NCI-H2171 (cell line): Measurements from ENCODE around the gene DNAH9.
A peak's percentile ranks its signal among the peaks of the same experiment; 100 is the strongest.

Experiments used
- DNase-seq: peaks from one replicate; lab custom pipeline; 2025; lab: John Stamatoyannopoulos, UW

Gene DNAH9, protein sequence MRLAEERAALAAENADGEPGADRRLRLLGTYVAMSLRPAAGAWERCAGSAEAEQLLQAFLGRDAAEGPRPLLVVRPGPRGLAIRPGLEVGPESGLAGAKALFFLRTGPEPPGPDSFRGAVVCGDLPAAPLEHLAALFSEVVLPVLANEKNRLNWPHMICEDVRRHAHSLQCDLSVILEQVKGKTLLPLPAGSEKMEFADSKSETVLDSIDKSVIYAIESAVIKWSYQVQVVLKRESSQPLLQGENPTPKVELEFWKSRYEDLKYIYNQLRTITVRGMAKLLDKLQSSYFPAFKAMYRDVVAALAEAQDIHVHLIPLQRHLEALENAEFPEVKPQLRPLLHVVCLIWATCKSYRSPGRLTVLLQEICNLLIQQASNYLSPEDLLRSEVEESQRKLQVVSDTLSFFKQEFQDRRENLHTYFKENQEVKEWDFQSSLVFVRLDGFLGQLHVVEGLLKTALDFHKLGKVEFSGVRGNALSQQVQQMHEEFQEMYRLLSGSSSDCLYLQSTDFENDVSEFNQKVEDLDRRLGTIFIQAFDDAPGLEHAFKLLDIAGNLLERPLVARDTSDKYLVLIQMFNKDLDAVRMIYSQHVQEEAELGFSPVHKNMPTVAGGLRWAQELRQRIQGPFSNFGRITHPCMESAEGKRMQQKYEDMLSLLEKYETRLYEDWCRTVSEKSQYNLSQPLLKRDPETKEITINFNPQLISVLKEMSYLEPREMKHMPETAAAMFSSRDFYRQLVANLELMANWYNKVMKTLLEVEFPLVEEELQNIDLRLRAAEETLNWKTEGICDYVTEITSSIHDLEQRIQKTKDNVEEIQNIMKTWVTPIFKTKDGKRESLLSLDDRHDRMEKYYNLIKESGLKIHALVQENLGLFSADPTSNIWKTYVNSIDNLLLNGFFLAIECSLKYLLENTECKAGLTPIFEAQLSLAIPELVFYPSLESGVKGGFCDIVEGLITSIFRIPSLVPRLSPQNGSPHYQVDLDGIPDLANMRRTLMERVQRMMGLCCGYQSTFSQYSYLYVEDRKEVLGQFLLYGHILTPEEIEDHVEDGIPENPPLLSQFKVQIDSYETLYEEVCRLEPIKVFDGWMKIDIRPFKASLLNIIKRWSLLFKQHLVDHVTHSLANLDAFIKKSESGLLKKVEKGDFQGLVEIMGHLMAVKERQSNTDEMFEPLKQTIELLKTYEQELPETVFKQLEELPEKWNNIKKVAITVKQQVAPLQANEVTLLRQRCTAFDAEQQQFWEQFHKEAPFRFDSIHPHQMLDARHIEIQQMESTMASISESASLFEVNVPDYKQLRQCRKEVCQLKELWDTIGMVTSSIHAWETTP (N-terminal part only)

DNA sequence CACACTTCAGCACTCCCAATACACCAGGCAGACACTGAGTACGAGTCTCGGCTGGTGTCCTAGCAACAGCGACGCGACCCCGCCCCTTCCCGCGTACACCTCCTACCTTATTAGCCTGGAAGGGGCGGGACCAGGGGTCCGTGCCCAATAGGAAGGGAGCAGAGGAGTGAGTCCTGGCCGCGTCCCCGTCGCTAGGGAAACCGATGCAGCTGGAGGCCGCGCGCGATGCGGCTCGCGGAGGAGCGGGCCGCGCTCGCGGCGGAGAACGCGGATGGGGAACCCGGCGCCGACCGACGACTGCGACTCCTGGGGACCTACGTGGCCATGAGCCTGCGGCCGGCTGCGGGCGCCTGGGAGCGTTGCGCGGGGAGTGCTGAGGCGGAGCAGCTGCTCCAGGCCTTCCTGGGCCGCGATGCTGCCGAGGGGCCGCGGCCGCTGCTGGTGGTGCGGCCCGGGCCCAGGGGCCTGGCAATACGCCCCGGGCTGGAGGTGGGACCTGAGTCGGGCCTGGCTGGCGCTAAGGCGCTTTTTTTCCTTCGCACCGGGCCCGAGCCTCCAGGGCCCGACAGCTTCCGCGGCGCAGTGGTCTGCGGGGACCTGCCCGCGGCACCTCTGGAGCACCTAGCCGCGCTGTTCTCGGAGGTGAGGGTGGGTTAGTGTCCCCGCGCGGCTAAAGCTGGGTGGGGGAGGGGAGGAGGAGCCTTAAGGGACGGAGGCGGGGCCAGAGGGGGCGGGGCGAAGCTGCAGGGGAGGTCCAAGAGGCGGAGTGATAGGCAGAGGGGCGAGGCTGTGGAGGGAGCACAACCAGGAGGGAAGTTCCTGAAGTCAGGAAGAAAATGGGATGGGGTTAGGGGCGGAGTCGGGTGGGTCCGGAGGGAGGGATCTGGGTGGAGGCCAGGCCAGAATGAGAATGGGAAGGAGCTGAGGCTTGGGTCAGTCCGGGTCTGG, at the start of gene DNAH9:
Gene DNAH9 (plus strand): TSS at position 197 of the 948 bp plus-strand sequence. CDS start 29 bp downstream, at position 226.
- DNase-seq: peak; percentile 73

DNA sequence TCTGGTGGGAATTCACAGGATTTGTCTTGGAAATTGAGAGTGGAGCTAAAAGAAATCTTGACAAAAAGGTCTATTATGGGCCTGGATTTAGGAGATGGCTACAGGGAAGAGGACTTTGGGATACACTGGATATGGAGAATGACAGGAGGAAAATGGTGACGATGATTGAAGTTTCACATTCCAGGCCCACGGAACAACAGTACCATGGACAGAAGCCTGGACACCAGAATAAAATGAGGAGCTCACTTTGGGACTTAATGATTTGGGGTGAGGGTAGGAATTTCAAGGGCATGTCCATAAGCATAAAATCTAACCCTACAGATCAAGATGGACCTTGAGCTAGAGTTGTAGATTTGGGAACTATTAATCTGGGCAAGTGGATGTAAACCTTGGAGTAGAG, 47.8 kb upstream of the DNAH9 start:
- DNase-seq: no peak

DNA sequence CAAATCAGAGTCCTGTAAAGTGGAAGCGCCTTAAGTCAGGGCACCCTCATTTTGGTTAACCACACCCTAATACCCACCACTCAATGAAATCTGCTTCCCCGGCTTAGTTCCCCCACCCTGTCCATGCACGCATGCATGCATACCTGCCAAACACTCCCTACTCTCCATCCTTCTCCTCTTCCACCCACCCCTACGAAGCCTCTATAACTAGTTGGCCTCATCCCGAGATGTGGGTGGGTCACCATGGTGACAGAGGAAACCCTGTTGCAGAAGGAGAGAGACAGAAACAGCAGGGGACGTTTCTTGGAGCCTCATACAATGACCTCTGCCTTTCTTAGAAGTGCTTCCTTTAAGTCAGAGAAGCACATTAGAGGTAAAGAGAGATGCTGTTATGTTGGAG, 46.8 kb upstream of the DNAH9 start:
- no peak for DNase-seq

DNA sequence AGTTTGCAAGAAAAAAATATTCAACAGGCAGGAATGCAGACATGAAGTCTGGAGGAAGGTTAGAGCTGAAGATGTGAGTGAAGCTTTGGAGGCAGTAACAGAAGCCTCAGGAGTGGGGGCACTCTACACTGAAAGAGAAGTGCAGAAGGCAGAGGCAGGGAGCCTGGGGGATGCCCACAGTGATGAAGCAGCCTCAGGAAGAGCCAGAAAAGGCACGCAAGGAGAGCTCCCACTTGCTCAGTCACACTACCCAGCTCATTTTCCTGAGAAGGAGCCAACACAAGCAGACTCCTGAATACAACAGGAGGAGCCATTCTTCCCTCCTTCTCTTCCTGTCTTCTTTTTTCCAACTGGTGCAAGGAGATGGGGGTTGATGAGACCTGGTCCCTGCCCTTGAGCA, 45.1 kb upstream of the DNAH9 start:
- no peak for DNase-seq

DNA sequence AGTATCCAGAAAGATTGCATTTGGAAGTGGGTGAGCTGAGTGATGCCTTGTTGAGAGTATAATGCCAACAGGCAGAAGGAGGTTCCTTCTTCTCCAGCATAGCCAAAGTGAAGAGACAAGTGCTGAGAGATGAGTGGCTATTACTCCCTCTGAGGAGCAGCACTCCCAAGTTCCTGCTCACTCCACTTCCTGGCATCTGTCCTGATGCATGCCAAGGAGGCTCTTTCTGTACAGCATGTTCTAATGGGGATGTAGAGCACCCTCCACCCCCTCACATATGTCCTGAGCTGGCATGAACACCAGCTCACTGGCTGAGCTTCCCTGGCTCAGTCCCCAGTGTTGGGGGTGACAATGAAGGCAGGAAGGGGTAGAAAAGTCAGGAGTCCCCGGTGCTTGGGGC, 44.2 kb upstream of the DNAH9 start:
- no peak for DNase-seq

DNA sequence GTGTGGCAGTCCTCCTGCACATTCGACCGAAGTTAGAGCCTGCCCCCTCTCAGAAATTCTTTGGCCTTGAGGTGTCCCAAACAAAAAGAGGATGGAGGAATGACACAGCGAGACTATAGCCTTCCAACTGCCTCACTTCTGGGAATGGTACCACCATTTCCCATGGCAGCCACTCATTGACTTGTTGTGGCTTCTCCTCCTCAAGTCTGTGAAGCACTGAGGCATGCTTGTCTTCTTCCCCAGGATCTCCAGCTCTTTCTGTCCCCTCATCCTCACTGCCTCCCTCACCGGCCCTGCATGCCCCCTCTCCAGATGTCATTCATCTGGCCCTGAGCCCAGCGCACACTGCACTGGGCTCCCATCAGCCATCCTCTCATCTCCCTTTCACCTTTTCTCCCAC, 43.7 kb upstream of the DNAH9 start:
- DNase-seq: no peak

DNA sequence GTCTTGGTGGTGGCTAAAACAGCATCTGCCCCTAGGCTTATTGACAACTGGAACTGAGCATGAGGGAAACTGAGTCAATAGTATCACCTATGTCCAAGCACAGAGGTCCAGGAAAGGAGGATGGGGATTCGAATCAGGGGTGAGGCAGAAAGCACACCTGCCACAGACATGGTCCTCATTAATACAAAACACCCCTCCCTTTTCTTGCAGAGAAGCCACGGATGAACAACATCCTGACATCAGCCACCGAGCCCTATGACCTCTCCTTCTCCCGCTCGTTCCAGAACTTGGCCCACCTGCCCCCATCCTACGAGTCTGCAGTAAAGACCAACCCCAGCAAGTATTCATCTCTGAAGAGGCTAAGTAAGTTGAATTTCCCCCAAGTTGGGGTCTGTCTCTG, 42.7 kb upstream of the DNAH9 start:
- no peak for DNase-seq

DNA sequence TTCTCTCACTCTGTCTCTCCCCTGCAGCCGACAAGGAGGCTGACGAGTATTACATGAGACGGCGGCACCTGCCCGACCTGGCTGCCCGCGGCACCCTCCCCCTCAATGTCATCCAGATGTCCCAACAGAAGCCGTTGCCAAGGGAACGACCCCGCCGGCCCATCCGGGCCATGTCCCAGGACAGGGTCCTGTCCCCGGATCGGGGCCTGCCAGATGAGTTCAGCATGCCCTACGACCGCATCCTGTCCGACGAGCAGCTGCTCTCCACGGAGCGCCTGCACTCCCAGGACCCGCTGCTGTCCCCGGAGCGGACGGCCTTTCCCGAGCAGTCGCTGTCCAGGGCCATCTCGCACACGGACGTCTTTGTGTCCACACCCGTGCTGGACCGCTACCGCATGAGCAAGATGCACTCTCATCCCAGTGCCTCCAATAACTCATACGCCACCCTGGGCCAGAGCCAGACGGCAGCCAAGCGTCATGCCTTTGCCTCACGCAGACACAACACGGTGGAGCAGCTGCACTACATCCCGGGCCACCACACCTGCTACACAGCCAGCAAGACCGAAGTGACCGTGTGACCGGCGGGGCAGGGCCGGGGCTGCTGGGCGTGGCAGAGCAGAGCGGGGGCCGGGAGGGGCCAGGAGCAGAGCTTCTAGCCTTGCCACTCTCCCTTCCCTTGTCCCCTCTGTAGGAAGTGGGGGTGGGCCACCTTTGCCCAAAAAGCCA, 40.4 kb upstream of the DNAH9 start:
- DNase-seq: no peak

DNA sequence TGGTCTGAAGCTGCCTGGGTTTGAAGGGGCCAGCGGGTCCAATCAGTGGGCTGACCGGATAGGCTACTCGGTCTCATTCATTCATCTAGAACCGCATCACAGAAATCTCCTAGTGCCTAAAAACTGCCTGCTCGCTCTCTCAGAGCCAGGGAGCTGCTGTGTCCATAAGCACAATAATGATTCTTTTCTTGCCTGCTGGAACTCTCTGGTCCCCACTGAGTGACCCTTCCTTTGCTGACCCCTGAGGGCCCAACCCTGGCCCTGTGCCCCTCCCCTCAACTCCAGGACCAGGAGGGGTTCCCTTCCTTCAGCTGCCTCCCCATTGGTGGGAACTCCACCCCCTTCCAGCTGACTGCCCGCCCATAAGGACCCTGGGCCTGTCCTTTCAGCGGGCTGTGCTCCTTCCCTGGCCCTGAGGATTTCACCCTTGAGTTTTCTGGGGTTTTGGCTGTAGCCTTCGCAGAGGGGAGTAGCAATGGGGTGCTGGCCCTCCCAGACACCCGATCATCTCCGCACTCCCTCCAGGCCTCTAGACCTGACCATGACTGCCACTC, 39.5 kb upstream of the DNAH9 start:
- no peak for DNase-seq

DNA sequence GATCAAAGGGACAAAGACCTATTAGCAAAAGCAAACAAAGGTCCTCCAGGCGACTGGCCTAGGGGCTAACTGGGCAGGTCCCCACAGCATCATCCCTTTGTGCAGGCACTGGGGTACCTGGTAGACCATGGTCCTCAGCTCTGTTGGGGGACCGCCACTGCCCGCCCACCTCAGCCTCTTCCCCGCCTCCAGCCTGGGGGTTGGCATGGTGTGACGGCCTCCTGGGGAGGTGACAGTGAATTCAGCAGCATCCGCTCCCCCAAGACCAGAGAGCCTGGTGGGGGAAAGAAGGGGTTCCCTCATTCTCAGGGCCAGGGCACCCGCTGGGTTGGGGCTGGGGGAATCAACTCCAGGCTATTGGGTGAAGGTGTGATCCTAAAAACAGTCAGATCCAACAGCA, 38.7 kb upstream of the DNAH9 start:
- DNase-seq: no peak

DNA sequence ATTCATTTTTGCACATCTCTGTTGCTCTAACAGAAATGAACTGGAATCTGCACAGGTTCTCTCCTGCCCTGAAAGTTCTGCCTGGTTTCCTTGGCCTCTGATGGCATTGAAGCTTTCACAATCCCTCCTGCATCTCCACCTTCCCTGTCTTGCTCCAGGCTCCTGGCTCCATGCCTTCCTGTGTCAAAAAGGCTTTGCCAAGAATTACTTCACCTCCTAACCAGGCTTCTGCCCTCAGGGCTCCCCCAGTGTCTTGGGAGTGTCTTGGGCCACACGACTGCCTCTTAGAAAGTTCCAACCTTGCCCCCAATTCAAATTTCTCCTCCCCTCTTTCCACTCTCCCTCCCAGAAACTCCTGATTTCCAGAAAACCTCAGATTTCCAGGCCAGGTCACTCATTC, 37.0 kb upstream of the DNAH9 start:
- no peak for DNase-seq

DNA sequence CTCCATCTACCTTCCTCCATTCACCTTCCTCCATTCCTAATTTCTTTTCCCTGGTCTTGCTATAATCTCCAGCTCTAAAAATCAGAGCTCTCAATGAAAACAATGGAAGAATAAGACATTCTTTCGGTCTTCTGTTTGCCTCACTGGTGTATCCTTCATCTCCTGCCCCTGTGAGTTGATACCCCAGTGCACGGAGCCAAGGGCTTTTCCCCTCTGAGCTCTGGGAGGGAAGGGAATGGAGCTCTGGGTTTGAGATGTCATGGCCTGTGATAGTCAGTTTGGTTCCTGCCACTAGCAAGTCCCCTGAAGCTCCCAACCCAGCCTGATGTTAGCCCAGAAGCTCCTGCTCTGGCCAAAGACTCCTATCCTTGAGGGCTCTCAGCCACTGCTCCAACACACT, 36.6 kb upstream of the DNAH9 start:
- no peak for DNase-seq

DNA sequence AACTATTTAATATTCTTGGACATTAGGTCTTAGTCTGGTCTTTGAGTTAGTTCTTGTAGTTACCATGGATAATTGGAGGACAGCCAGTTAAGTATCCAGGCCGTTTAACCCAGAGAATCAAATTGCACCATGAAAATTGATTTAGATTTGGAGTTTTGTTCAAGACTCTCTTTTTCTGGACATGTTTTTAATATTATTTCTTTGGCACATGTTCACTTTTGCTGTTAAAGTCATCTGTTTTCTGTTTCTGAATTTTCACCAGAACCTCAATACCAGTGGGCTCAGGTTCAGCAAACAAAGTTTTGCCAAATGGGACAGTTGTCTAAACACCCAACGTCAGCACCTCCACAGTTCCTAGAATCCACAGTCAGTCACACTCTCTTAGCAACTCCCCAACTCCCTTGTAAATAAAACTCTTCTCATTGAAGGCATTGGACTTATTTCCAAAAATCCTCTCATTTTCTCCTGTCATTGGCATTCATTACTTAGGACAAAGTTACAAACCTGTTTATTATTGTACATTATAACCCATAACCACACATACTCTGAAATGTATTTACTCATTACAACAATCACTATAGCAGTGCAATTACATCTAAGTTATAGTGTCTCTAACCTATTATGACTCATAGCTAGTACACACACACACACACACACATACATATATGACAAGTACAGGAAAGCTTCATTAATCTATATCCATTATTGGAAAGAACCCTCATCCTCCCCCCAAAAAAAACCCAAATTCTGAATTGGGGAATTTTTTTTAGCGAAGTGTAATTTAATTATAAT, 33.5 kb upstream of the DNAH9 start:
- DNase-seq: no peak

DNA sequence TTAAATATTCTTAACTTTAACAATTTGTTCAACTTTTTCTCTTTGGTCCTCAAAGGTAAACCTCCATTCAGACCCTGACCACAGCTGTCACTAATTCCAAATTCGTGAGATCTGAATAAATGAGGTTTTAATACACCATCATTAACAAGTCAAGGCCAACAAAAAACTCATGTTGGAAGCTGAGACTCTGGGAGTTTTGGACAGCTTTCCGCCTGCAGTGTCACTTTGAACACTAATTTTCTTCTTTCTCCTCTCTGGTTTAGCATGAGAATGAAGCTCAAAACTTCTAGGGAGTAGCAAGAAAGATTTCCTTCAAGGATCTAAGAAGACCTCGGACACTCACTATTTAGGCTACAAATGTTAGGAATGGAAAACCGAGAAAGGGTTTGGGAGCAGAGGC, 32.7 kb upstream of the DNAH9 start:
- no peak for DNase-seq

DNA sequence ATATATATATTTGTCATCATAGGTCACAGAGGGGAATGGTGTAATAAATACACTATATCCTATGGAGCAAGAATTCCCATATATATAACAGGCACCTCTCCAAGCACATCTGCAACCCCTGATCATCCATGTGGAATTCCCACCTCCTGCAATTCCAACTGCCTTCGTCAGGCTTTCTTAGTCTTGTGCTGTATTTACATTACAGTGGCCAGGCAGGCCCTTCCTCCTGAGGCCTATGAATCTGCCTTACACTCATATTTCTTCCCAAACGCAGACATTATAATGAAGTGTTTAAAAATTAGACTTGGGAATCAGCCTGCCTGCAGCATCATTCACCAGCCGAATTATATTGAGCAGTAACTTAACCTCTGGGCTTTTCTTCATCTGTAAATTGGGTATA, 19.3 kb upstream of the DNAH9 start:
- DNase-seq: no peak

DNA sequence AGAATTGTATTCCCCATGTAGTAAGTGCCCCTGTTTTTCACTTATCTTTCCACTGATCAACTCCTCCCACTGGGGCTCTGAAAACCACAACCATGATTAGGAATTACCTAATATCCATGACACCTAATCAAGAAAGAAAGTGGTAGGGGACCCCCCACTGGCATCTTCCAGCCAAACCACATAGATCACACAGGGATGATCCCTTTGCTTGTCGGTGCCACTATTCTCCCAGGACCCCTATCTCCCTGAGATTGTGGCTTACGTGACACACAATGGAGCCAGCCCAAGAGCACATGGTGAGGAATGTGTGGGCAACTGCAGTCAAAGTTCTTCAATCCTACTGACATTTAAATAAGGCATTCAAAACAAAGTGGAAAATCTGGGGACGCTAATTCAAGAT, 17.6 kb upstream of the DNAH9 start:
- no peak for DNase-seq

DNA sequence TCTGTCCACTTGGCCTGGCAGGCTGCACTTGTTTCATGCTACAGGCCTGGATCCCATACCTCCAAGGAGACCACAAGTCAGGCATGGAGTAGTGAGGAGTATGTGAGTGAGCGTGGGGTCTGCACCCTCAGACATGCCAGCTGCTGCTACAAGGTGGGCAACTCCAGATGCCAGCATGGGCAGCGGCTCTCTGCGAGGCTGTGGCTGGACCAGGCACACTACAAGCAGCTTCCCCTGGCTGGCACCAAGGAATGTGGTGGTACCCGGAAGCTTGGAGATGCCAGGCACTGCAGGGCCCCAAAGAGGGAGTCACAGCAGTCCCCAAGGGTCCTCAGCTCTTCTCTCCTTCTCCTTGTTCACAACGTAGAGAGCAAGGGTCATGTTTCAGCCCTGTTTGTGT, 16.1 kb upstream of the DNAH9 start:
- no peak for DNase-seq

DNA sequence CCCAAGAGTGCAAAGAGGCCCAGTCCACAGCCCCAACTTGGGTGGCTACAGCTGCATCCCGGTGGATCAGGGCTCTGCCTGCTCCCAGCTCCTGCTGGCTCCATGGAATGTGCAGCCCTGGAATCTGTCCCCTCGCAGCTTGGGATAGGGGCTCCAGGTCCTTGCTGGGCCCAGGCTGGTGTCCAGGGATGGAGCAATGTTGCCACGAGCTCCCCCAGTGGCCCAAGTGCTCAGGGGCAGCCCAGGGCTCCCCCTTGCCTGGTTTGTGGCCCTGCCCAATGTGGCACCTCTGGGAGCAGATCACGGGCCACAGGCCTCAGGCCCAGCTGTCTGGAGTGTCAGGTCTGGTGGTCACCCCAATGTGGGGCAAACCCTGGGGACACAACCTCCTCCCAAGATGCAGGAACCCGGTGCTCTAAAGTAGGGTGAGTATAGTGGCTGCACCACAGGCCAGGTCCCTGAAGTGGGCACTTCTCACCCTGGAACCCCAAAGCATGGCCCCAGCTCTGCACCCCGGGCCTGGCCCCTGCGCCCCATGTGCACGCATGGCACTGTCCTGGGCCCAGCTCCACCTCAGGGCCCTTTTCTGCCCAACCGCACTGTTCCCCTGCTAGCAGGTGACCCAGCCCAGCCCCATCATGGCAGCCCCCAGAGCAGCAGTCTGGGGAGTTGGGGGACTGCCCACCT, 14.8 kb upstream of the DNAH9 start:
- no peak for DNase-seq

DNA sequence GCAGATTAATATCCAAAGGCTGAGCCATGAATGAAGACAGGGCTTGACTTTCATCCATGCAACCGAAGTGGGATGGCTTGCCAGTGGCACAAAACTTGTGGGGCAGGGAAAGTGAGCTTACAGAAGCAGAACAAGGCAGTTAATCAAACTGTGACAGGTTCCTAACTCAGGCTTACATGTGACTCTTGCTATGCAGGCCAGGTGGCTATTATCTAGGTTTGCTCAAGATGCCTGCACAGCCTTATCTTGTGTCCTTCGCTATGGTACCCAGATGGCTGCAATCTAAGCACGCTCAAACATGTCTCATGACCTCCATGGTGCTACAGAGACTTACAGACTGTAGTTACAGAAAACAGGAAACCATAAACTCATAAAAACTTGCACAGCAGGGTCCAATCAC, 8.6 kb upstream of the DNAH9 start:
- no peak for DNase-seq
